CD4-positive, alpha-beta T cell treated with Interleukin-12 subunit alpha and Interleukin-12 subunit beta, for 1 hour (primary cell): Measurements from ENCODE around the gene PARK7.

Experiments
- DNase-seq: peaks from one replicate; pipeline ENCODE4 v3.0.0-alpha.2; 2020

The PARK7 gene

DNA sequence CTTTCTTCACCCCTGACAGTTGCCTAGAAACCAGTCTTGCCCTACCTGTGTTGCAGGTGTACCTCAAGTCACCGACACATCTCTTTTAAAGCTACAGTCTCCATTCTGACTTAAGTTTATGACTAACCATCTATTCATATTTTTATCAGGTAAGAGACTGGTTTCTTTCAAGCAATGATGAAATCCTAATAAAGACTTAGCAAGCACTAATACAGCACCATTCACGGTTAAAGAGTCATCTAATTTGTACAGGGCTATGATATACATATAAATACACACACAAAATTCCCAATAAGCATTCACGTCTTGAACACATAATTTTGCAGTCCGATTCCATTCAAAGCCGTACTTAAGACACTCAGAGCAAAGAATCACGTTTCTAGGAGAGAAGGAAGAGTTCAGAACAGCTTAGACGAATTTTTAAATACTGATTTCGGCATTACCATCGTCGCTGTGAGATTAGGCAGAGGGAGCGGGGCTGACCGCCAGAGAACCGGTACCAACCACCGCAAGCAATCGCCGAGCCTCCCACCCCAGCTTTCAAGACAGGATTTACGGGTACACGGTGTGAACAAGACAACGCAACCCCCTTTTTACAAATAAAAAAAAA, 63.7 kb downstream of the PARK7 start:
- DNase-seq: no peak

DNA sequence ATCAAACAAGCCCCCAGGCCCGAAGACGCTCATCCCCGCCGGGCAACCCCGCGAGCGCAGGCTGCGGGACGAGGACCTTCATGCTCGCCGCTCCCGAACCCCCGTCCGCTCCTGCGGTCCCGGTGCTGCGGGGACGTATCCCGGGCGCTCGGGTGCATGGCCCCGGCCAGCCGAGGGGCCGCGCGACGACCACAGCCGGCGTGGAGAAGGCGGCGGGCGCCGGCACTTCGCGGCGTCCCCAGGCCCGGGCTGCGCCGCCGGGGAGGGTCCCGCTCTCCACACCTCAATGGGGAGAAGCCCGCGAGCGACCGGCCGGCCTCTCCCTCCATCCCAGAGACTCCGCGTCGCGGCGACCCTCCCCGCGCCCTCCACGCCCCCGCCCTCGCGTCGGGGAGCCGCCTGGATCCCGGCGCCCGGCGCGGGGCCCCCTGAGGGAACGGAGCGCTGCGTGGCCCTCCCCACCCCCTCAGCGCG, 64.2 kb downstream of the PARK7 start:
- DNase-seq: no peak

DNA sequence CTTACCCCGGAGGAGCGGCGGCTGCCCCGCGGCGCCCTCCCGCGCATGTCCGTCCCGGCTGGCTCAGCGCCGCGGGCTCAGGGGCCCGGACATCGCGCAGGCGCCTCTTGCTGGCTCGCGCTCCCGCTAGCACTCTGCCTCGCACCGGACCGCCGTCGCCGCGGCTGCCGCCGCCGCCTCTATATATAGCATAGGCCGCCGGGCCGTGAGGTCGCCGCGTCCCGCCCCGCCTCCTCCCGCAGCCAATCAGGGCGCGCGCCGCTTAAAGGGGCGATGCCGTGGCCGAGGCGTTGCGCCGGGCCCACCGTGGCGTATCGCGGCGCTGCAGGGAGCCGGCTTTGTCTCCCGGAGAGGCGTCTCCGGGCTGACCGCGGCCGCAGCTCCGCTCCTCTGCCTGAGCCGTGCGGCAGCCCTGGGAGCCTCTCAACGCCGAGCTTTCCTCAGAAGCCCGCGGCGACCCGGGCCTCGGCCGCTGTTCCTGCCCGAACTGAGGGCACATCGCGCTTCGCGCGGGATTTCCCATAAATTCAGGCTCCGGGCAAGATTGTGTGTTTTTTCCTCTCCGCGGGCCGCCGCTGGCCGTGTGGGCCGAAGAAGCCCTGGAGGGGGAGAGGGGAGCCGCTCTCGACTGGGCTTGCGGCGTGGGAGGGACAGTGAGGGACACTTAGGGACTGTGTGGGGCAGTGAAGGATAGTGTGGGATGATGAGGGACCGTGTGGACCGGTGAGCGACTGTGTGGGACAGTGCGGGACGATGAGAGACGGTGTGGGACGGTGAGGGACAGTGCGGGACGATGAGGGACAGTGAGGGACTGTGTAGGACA, 64.9 kb downstream of the PARK7 start, which contains the start of gene ERRFI1:
Gene ERRFI1 (minus strand): TSS at position 157 of the 823 bp plus-strand sequence. CDS start 10,690 bp downstream, outside the sequence.
- peak; percentile 93 for DNase-seq

DNA sequence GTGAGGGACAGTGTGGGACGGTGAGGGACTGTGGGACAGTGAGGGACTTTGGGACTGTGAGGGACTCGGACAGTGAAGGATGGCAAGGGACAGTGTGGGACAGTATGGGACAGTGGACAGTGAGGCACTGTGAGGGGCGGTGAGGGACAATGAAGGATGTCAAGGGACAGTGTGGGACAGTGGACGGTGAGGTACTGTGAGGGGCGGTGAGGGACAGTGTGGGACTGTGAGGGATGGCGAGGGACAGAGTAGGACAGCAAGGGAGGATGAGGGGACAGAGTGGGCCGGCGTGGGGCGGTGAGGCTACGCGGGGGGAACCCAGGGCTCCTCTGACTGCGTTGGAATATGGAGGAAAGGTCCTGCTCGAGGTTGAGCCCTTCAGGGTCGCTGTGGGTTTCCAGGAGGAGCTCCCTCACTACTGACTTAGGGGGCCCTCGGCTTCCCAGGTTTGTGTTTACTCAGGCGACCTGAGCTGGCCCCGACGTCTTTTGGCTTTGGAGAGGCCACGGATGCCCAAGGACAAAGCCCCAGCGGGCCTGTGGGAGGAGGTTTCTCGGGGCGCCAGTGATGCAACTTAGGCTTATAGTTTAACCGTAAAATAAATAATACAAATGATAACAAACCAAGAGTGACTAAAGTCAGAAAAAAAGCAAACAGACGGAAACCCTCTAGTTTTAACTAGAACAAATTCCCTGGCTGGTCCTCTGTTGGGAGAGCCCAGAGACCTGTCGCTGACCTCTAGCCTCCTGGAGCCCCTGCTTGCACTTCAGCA, 65.7 kb downstream of the PARK7 start:
- no peak for DNase-seq

DNA sequence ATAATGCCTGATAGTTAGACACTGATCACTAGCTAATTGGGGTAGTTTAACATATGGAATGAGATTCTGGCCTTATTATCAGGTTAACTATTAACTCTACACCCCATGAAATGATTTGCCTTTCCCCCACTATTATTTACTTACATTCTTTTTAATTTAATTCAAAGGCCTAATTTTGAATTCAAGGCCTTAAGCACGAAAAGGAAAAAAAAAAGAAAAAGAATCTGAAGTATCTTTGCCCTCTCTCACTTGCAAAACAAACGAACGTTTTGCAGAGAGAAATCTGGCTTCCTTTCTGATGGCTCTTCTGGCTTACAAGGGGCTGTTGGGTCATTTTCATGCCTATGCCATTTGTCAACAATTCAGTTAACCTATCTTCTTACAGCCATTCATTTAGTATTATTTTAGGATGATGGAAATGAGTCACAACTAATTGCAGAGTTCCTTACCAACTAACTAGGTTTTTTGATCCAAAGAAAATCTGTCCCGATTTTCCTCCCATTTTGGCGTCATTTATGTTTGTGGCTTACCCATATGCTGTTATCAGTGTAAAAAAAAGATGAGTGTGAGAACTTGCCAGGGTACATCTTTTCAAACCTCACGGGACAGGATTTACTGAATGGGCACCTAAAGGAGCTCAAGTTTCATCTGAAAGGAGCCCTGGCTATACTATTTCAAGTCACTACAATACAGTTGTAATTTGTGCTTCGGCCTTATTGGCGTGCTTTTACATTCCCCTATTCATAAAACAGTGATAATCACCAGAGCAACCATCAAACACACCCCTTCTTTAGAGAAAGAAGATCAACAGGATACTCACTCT, 66.4 kb downstream of the PARK7 start:
- no peak for DNase-seq

DNA sequence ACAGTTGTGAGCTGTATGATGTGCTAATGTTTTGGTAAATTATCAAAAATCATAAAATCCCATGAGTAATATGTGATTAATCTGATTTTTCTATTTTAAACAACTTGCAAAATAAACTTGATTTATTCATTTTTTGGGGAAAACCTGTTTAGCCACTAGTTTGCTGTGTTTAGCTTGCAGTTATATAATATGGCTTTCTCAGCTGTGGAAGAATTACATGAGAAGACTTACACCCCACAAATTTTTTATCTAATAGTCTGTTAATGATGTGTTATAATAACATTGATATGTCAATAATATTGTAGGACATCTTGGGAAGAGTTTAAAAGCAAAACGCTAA, 67.0 kb downstream of the PARK7 start:
- no peak for DNase-seq

DNA sequence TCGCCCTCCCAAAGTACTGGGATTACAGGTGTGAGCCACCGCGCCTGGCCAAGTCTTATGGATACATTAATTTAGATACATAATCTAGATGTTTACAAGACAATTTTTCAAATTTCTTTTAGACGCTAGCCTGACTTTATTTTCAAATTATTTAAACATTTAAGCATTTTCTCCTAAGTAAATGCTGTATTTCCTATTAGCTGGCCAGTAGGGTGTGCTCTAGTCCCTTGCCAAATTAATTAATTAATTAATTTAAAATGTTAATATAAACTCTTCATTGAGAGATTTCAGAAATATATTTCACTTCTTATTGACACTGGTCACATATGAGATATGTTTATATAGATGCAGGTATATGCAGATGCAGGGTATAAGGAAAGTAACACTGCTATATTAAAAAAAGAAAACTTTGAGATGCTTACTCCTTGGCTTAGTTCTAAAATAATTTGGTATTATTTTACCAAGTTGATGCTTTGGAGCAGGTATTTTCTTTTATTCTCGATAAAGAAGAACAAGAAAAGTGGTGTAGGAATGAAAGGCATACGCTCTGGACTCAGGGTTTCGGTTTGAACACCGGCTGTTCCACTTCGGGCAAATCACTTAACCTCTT, 69.8 kb downstream of the PARK7 start:
- peak; percentile 61 for DNase-seq

DNA sequence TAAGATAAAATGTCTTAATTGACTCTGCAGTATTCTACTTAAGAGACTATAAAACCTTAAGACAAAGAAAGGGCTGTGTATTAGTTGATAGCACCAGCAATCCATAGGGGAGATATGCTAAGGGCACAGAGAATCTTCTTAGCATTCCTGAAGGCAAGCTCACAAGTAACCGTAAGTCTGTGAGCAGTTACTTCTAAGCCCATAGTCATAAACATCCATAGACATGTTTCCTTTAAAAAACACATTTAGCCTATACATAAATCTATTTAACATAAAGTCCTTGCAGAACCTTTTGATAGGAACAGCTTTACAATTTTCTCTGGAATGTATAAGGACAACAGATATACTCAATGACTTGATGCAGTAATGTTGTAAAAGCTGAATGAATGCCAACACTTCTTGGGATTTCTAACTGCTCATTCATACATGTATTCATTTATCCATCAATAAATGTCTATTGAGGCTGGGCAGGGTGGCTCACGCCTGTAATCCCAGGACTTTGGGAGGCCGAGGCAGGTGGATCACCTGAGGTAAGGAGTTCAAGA, 70.9 kb downstream of the PARK7 start:
- no peak for DNase-seq

DNA sequence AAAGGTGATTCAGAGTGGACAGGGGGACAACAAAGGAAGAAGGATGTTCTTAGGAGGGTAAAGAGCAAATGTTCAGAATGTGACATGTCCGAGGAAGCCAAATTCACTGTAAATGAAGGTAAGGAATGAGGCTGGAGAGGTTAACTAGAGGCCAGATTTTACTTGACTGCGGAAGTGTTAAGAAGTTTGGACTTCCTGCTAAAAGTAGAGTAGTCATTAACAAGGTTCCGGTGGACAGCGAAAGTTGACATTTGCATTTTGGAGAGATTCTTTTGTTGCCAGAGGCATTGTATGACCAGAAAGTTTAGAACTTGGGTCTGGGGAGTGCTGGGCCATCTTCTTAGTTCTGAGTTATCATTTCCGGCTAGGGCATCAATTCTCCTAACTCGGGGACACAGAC, 71.8 kb downstream of the PARK7 start:
- no peak for DNase-seq
